ENCODE results near the gene FNDC7. TPM values are rescaled to one million over a fixed set of nuclear protein-coding genes. Genes with fewer than 3 reads are reported as not detected.
A peak's percentile ranks its signal among the peaks of the same experiment; 100 is the strongest.

Gene FNDC7
- total RNA-seq, 2 experiments from 2014 or later: not detected

DNA sequence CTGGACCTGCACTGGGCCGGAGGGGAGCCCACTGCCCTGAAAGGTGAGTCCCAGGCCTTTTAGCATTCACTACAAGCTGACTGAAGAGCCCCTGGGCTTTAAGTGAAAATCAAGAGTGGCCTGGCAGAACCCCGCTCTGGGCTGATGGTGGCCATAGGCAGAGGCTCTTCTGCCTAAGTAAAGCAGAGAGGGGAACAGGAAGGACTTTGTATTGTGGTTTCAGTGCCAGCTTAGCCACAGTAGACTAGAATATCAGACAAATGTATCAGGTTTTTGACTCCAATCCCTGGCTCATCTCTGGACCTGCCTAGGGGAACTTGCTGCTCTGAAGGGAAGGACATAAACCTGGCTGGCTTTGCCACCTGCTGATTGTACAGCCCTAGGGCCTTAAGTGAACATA is 41.6 kb upstream of the FNDC7 start:
- DNase-seq (ENCODE audit: low spot score): no peak
- TF ChIP-seq EZH2phosphoT487 (IDR thresholded peaks at IDR 0.05; ENCODE audit: borderline replicate concordance, low read depth, low read length) (no peak), CTCF (conservative IDR thresholded peaks at IDR 0.05; ENCODE audit: low read length) (no peak)
- Histone ChIP-seq H4K20me1 (ENCODE audit: insufficient read depth, low read length) (no peaks in the 10 kb centered on the region), H3K4me2 (ENCODE audit: low read length) (no peak overlapping the region), H3K36me3 (ENCODE audit: insufficient read depth, low read length) (no peaks in the 10 kb centered on the region), H3K4me3 (ENCODE audit: low read depth, low read length, poor library complexity, severe bottlenecking) (no peak overlapping the region), H3K9me3 (ENCODE audit: low read length) (no peaks in the 10 kb centered on the region), H3K79me2 (ENCODE audit: insufficient read depth, low read depth, low read length) (no peaks in the 10 kb centered on the region), H2AFZ (ENCODE audit: low read length) (no peak overlapping the region), H3K27ac (ENCODE audit: low read depth, low read length, poor library complexity, severe bottlenecking) (no peak overlapping the region), H3K9me2 (ENCODE audit: insufficient read depth, low read length) (no peaks in the 10 kb centered on the region), H3K4me1 (ENCODE audit: insufficient read depth, low read length, poor library complexity, severe bottlenecking) (no peaks in the 10 kb centered on the region)
- intact Hi-C loops (cut with micrococcal nuclease; ENCODE audit: unreplicated experiment): no loop called here
- ChIA-PET CTCF (ENCODE audit: unreplicated experiment) (no interaction called here), POLR2A (no interaction called here)
- BruUV-seq (replicated peaks): no TSS peak

- no peak overlapping the region for H2AFZ ChIP-seq (ENCODE audit: low read length)
Measured at GRCh38 chr1:108678706-108679105, 34.0 kb upstream of the FNDC7 start.

More at GRCh38 chr1:108678706-108679105, 34.0 kb upstream of the FNDC7 start:
- Histone ChIP-seq H3K79me2 (ENCODE audit: insufficient read depth, low read depth, low read length) (no peaks in the 10 kb centered on the region), H3K9me3 (ENCODE audit: low read length) (no peaks in the 10 kb centered on the region), H3K9me2 (ENCODE audit: insufficient read depth, low read length) (no peaks in the 10 kb centered on the region), H3K36me3 (ENCODE audit: insufficient read depth, low read length) (no peaks in the 10 kb centered on the region), H3K4me1 (ENCODE audit: insufficient read depth, low read length, poor library complexity, severe bottlenecking) (peaks cover 9% of the 10 kb centered on the region), H3K4me3 (ENCODE audit: low read depth, low read length, poor library complexity, severe bottlenecking) (no peak overlapping the region), H3K4me2 (ENCODE audit: low read length) (no peak overlapping the region), H4K20me1 (ENCODE audit: insufficient read depth, low read length) (no peaks in the 10 kb centered on the region), H3K27ac (ENCODE audit: low read depth, low read length, poor library complexity, severe bottlenecking) (no peak overlapping the region)
- ChIA-PET CTCF (ENCODE audit: unreplicated experiment) (no interaction called here), POLR2A (interaction anchor here (1.0 kb wide), 1 partner anchor 13 kb away, joined by 3 read pairs; the partner anchor contains the start of gene PRPF38B)
- BruUV-seq (replicated peaks): no TSS peak
- TF ChIP-seq EZH2phosphoT487 (IDR thresholded peaks at IDR 0.05; ENCODE audit: borderline replicate concordance, low read depth, low read length) (no peak), CTCF (conservative IDR thresholded peaks at IDR 0.05; ENCODE audit: low read length) (no peak)
- intact Hi-C loops (cut with micrococcal nuclease; ENCODE audit: unreplicated experiment): no loop called here
- DNase-seq (ENCODE audit: low spot score): peak; percentile 28
